GM18868 (cell line): Measurements from ENCODE around the gene PADI3.

Experiments used
- ATAC-seq: cut with Tn5 transposase; IDR thresholded peaks from one replicate; pipeline ENCODE4 v1.9.1; 2021; ENCODE audit warnings: mild to moderate bottlenecking, moderate library complexity; ENCODE audit not compliant: unreplicated experiment

PADI3 gene, protein sequence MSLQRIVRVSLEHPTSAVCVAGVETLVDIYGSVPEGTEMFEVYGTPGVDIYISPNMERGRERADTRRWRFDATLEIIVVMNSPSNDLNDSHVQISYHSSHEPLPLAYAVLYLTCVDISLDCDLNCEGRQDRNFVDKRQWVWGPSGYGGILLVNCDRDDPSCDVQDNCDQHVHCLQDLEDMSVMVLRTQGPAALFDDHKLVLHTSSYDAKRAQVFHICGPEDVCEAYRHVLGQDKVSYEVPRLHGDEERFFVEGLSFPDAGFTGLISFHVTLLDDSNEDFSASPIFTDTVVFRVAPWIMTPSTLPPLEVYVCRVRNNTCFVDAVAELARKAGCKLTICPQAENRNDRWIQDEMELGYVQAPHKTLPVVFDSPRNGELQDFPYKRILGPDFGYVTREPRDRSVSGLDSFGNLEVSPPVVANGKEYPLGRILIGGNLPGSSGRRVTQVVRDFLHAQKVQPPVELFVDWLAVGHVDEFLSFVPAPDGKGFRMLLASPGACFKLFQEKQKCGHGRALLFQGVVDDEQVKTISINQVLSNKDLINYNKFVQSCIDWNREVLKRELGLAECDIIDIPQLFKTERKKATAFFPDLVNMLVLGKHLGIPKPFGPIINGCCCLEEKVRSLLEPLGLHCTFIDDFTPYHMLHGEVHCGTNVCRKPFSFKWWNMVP

DNA sequence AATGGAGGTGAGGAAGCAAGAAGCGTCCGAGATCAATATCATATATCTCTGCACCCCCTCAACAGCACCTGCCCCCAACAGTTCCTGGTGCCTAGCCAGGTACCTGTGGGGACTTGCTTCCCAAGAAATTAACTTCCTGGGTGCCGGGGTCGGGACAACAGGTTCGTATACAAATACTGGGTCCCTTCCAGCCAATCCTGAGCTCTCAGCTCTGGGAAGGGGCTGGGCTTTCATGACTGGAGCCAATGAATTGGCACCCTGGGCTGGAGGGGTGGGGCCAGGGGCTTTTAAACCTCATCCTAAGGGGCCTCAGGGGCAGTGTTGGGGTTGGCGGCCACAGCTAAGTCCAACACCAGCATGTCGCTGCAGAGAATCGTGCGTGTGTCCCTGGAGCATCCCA lies at the start of gene PADI3:
Gene PADI3 (plus strand): TSS at position 318 of the 400 bp plus-strand sequence. CDS start 40 bp downstream, at position 358.
- ATAC-seq = no peak

- ATAC-seq = no peak
Measured at GRCh38 chr1:17199267-17200044, 49.4 kb upstream of the PADI3 start.

DNA sequence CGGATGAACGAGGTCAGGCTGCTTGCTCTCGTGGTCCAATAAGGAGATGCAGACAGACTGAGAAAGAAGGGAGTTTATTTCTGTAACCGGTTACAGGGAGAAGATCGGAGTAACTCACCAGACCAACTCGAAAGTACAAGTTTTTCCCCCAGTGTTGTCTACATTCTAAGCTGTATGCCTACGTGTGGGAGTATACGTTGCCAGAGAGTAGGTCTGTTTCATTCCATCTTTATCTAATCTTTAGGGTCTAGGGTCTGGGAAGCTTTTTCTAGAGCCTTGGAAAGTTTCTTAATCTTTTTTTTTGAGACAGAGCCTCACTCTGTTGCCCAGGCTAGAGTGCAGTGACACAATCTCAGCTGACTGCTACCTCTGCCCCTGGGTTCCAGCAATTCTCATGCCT lies 48.7 kb upstream of the PADI3 start:
- ATAC-seq = no peak

- no peak for ATAC-seq
Measured at GRCh38 chr1:17200756-17201155, 48.1 kb upstream of the PADI3 start.

GRCh38 chr1:17201201-17202021 lies 47.5 kb upstream of the PADI3 start:
- ATAC-seq = no peak

DNA sequence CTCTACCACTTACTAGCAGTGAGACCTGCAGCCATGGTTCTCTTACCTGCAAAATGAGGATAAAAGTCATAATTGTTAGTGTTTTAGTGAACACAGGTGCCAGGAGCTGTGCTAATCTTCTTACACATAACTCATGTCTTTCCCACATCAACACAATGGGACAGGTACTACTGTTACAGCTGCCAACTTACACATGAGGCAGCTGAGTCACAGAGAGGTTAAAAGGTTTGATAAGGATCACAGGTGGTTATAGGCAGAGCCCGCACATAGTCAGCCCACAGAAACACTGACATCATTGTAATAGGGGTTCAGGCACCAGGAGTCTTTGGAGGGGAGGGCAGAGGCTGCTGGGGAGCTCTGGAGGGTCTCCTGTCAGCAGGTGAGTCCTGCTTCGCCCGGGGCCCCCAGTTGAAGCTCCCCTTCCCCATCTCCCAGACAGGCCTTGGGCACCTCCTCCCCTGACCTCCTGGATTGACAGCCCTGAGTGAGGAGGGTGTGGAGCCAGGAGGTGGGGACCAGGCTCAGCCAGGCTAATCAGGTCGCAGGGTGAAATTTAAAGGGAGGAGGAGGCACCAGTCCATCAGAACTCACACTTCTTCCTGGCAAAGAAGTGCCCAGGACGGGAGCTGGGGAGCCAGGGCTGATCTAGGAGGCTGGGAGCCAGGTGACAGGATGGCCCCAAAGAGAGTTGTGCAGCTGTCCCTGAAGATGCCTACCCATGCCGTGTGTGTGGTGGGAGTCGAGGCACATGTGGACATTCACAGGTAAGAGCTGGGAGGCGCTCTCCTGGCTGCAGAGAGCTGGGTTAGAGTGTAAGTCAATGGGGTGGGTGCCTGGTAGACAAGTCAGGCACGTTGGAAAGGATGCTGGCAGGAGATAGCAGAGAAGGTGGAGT lies 44.1 kb upstream of the PADI3 start, which contains the start of gene PADI1:
Gene PADI1 (plus strand): TSS at position 583 of the 895 bp plus-strand sequence. CDS start 90 bp downstream, at position 673.
- no peak for ATAC-seq

GRCh38 chr1:17205652-17206051 lies 43.2 kb upstream of the PADI3 start:
- ATAC-seq = no peak

DNA sequence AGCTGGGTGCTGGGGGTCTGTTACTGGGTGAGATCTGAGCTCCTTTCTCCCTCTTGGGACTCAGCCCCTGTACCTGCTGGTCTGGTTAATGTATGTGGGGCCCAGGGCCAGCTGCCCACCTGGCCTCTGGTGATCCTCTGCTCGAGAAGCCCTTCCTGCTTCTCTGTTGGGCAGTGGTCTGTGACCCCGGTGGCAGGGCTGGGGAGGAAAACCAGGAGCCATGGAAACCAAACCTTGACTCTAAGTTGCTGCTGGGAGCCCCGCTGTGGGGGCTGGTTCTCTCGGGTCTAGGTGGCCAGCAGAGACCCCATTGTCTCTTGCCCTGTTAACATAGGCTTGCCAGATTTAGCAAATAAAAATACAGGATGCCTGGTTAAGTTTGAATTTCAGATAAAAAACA lies 42.7 kb upstream of the PADI3 start:
- no peak for ATAC-seq

DNA sequence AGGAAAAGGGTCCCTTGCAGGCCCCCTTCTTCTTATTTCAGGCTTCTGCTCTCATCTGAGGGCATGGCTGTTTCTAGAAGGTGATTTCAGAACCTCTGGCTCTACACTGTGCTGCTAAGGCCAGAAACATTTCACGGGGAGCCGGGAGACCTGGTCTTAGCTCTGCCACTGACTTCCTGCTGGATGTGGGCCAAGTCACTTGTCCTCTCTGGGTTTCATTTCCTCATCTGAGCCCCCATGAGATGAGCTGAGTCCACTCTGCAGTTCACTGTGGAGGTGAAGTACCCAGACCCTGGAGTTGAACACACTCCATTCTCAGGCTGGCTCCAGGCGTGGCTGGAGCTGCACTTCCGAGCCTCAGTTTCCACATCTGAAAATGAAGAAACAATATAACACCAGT lies 41.9 kb upstream of the PADI3 start:
- ATAC-seq = no peak

DNA sequence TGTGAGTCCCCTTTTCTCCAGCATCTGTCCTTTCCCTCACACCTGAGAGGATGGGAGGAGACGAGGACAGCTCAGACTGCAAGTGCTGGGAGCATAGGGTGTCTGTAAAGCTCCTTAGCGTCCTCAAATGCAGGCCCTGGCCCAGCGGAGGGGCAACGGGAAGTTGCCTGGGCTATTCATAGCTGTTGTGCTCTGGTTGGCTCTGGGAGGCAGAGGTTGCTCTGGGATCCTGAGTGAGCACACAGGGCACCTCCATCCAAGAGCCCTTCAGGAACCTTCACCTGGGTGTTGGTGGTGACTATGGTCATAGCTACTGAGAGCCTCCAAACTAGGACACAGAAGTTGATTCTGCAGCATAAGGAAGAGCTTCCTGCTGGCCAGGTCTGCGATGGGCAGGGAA lies 41.4 kb upstream of the PADI3 start:
- ATAC-seq = no peak

DNA sequence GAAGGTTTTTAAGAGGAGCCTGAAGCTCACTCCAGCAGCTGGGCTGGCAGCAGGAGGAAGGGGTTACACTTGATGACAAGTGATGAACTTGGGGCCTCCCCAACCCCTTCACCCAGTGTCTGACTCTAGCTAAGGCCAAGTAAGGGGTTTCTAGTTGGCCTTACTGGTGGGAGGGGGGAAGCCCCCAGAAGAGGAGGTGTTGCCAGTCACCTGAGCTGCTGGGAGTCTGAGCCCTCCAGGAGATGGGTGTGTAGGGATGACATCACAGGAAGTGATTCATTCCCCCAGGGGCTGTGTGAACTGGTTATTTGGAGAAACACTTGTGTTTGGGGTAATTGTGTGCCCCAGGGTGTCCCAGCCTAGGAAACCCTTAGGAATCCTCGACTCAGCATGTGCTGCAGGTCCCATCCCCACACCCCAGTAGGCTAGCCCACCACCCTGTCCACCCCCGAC lies 40.9 kb upstream of the PADI3 start:
- no peak for ATAC-seq

DNA sequence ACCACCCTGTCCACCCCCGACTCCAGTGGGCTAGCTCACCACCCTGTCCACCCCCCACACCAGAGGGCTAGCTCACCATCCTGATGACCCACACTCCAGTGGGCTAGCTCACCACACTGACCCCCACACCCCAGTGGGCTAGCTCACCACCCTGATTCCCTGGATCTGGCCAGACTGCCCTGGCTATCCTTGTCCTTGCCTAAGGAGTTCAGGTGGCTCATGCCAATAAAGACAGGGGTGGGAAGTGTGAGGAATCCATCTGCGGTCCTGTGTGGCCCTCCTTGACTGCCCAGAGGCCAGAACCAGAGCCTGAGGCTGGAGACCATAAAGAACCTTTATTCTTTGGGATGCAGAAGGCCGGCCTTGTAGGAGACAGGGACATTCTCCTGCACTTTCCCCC lies 40.4 kb upstream of the PADI3 start:
- ATAC-seq = no peak

GRCh38 chr1:17209430-17209829 lies 39.5 kb upstream of the PADI3 start:
- no peak for ATAC-seq

GRCh38 chr1:17210176-17210575 lies 38.7 kb upstream of the PADI3 start:
- ATAC-seq = no peak

- ATAC-seq = no peak
Measured at GRCh38 chr1:17211377-17211776, 37.5 kb upstream of the PADI3 start.

- ATAC-seq = no peak
Measured at GRCh38 chr1:17212009-17212408, 36.9 kb upstream of the PADI3 start.

DNA sequence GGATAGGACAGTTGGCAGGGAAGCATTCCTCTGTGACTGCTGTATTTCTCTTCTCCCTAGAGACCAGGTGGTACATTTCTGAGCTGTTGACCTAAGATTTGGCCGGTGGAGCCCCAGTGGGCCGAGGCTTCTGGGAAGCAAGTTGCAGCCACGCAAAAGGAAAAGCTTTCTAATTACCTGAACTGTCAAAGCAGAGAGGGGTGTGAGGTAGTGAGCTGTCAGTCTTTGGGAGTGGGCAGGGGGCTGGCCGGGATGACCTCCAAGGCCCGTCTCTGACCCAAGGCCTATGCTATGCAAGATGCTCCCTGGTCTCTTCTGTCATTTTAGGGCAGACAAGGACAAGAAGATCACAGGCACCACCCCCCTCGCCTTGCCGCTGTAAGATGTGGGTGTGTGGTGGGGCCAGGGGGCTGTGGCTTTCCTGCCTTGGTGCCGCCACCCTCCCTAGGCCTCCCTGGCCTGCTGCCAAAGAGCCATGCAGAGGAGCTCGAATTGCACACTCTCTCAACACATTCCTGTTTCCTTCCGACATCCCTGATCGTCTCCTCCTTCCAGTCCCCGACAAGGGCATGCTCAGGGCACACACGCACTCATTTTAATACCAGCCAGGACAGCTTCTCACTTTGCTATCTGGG lies 36.3 kb upstream of the PADI3 start:
- ATAC-seq = no peak

DNA sequence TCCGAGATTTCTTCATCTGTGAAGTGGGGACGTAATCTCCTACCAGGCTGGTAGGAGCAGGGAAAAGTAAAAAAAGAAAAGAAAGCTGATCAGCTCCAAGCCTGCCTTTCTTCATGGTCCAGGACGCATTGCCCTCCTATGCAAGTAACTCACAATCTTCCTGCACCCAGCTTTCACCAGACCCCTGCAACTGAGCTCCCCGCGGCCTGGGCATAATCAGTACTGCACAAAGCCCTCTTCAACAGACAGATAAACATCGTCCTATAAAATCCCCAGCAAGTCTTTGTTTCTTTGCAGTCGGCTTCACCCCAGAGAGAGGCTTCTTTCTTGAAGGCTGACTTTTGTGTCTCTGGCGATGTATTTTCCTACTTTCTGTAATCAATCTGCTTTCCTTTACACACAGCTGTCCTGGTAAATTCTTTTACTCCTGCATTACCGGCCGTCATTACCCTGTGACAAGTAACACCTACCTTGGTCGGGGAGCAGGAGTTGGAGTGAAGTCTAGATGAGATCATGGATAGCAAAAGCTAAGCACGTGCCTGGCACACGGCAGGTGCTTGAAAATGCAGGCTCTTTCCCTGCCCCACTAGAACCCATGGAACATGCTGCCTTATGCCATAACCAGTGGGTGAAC lies 35.6 kb upstream of the PADI3 start:
- no peak for ATAC-seq

GRCh38 chr1:17213782-17214148 lies 35.1 kb upstream of the PADI3 start:
- ATAC-seq = no peak
